Adrenal gland (tissue), 12 donors: Measurements from ENCODE around the gene FAM156B. TPM values are rescaled to one million over a fixed set of nuclear protein-coding genes. Genes with fewer than 3 reads are reported as not detected.
A peak's percentile ranks its signal among the peaks of the same experiment; 100 is the strongest.
"Not testable (repeated sequence)": the region's sequence is repeated elsewhere in the genome, so short reads cannot be mapped to it uniquely, and the experiment has no call there.

Source experiments
- DNase-seq, 7 donors: peaks; one replicate each; pipeline ENCODE4 v3.0.0-alpha.2; 2019 to 2020
- H3K27ac ChIP-seq, 5 donors: fragments of 200-600 bp; sonication (generic) in 4 of 5; 1 replicate in 3 of 5; 2 replicates in 2 of 5; pipeline versions ENCODE4 v1.5.1 to v1.8.0; 2016 to 2020; ENCODE audit warnings: mild to moderate bottlenecking in 1 of 5
- H3K27me3 ChIP-seq: fragments of 200-600 bp; 2 replicates; pipeline ENCODE4 v1.8.0; 2021
- H3K36me3 ChIP-seq, 2 donors: fragments of 200-600 bp; replicated peaks in 1 of 2; 1 replicate in 1 of 2; 2 replicates in 1 of 2; pipeline versions ENCODE4 v1.5.1 to v1.8.0; 2018 to 2022
- H3K4me1 ChIP-seq, 2 donors: fragments of 200-600 bp; replicated peaks in 1 of 2; 1 replicate in 1 of 2; 2 replicates in 1 of 2; pipeline versions ENCODE4 v1.5.1 to v1.8.0; 2018 to 2021
- H3K4me3 ChIP-seq, 4 donors: fragments of 200-600 bp; sonication (generic) in 3 of 4; one replicate each; pipeline ENCODE4 v1.5.1; 2016 to 2018
- H3K9me3 ChIP-seq, 3 donors: fragments of 200-600 bp; sonication (generic) in 1 of 3; replicated peaks in 1 of 3; 1 replicate in 2 of 3; 2 replicates in 1 of 3; pipeline versions ENCODE4 v1.5.1 to v1.8.0; 2016 to 2021
- CTCF ChIP-seq, 6 experiments: fragments of 450-650 bp in 4 of 6; fragments of 200-600 bp in 2 of 6; sonication (generic) in 1 of 6; IDR thresholded peaks; 1 replicate in 5 of 6; 2 replicates in 1 of 6; pipeline versions ENCODE4 v1.5.1 to v1.8.0; 2016 to 2021; ENCODE audit warnings: antibody characterized with exemption in 6 of 6, mild to moderate bottlenecking in 2 of 6, moderate library complexity in 1 of 6
- POLR2A ChIP-seq, 2 donors: fragments of 450-650 bp; IDR thresholded peaks; one replicate each; pipeline ENCODE4 v1.6.1; 2017; ENCODE audit warnings: antibody characterized with exemption in 2 of 2, mild to moderate bottlenecking in 2 of 2, moderate library complexity in 1 of 2
- WGBS, 4 donors: extraction: QIAGEN DNeasy Blood & Tissue Kit in 2 of 4; methylation state at CpG; one replicate each; pipeline versions ENCODE4 v1.1.5 to v1.1.7; 2013 to 2017; 5-methylcytosine and 5-hydroxymethylcytosine counted together
- intact Hi-C, 2 donors: fragments of 100-400 bp; cut with DNase I; formaldehyde crosslinking; loops; one replicate each; pipeline versions ENCODE4 v1.14.1 to v1.15.0; 2022 to 2023
- polyA plus RNA-seq, 3 donors: library from polyadenylated mRNA; stranded (reverse); fragments of 200-250 nt in 2 of 3; fragments of 350-450 nt in 1 of 3; fragmentation: Illumina TruSeq in 1 of 3; extraction: RNeasy Lipid Tissue Mini Kit (QIAGEN cat#74804) in 1 of 3; gene quantifications; one replicate each; pipeline ENCODE4 v1.2.3, GENCODE V29; 2013 to 2014
- total RNA-seq, 9 donors: library from RNA; depleted of rRNA in 4 of 9; stranded (reverse); fragments of >200 nt in 4 of 9; fragments of 120-200 nt in 1 of 9; fragmentation: NEBNext Ultra II Directional in 1 of 9; extraction: Animal tissue kit (Norgen Biotek cat#: 25700) in 1 of 9; gene quantifications; one replicate each; pipeline versions ENCODE4 v1.1.0 to v1.2.4, GENCODE V29; 2013 to 2023
- donor health status: healthy with polysubstance abuse.
- donor health status: Bipolar disorder and iron deficiency.
- donor health status: DM: yes; HTN: yes; CAD: no.
- donor health status: DM: no; HTN: no; CAD: no.
- donor health status: DM: no; HTN: no; CAD: no.
- donor health status: DM: yes; HTN: yes; CAD: no.

FAM156B gene
- total and polyA plus RNA-seq, 12 donors: 2.1 to 203 (median 27.9) TPM

- peak overlapping the region in 3 of 5 donors; percentile 28 to 57 (median 41) for H3K27ac ChIP-seq
Measured at GRCh38 chrX:52923781-52924241, 26.7 kb downstream of the FAM156B start.

DNA sequence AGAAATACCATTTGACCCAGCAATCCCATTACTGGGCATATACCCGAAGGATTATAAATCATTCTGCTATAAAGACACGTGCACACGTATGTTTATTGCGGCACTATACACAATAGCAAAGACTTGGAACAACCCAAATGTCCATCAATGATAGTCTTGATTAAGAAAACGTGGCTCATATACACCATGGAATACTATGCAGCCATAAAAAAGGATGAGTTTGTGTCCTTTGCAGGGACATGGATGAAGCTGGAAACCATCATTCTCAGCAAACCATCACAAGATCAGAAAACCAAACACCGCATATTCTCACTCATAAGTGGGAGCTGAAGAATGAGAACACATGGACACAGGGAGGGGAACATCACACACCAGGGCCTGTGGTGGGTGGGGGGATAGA lies 33.1 kb downstream of the FAM156B start:
- 79 to 96% (median 90%) methylated on average over 5 to 6 of the region's 6 CpGs for WGBS, 4 donors
- intact Hi-C loops, H3K36me3 ChIP-seq, H3K4me3 ChIP-seq, H3K4me1 ChIP-seq, H3K27ac ChIP-seq, H3K9me3 ChIP-seq, DNase-seq, H3K27me3 ChIP-seq: not testable (repeated sequence)

More at GRCh38 chrX:52923781-52924241, 26.7 kb downstream of the FAM156B start:
- peak in 6 of 7 donors; percentile 37 to 60 (median 42) for DNase-seq
- H3K4me1 ChIP-seq: peaks cover 0 to 7% of the 10 kb centered on the region in 2 donors
- no peak overlapping the region for H3K4me3 ChIP-seq
- intact Hi-C loops: no loop called here
- 12 to 54% (median 31%) methylated on average over 2 to 4 of the region's 4 CpGs for WGBS, 4 donors
- H3K9me3 ChIP-seq: no peaks in the 10 kb centered on the region
- TF ChIP-seq CTCF (IDR thresholded peaks at IDR 0.05) (no peak), POLR2A (IDR thresholded peaks at IDR 0.05) (no peak)
- H3K36me3 ChIP-seq: no peaks in the 10 kb centered on the region
- peaks cover 3% of the 10 kb centered on the region for H3K27me3 ChIP-seq

DNA sequence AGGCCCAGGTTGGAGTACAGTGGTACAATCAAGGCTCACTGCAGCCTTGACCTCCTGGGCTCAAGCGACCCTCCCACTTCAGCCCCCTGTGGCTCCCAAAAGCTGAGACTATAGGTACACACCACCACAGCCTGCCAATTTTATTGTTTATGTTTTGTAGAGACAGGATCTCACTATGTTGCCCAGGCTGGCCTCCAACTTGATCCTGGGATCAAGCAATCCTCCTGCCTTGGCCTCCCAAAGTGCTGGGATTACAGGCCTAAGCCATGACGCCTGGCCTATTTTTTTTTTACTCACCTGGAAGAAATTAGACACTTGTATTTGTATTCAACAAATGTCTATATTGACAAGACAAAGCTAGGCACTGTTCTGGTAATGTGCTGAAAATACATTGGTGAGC lies 36.1 kb downstream of the FAM156B start:
- Histone ChIP-seq H3K4me3 (no peak overlapping the region), H3K9me3 (no peaks in the 10 kb centered on the region), H3K27me3 (peaks cover under 1% of the 10 kb centered on the region), H3K4me1 (peaks cover 0 to 10% of the 10 kb centered on the region in 2 donors), H3K36me3 (no peaks in the 10 kb centered on the region), H3K27ac (no peak overlapping the region)
- 72 to 95% (median 89%) methylated on average over 2 of the region's 2 CpGs for WGBS, 4 donors
- TF ChIP-seq CTCF (IDR thresholded peaks at IDR 0.05): no peak
- TF ChIP-seq POLR2A (IDR thresholded peaks at IDR 0.05): no peak
- intact Hi-C loops: no loop called here
- DNase-seq: no peak

DNA sequence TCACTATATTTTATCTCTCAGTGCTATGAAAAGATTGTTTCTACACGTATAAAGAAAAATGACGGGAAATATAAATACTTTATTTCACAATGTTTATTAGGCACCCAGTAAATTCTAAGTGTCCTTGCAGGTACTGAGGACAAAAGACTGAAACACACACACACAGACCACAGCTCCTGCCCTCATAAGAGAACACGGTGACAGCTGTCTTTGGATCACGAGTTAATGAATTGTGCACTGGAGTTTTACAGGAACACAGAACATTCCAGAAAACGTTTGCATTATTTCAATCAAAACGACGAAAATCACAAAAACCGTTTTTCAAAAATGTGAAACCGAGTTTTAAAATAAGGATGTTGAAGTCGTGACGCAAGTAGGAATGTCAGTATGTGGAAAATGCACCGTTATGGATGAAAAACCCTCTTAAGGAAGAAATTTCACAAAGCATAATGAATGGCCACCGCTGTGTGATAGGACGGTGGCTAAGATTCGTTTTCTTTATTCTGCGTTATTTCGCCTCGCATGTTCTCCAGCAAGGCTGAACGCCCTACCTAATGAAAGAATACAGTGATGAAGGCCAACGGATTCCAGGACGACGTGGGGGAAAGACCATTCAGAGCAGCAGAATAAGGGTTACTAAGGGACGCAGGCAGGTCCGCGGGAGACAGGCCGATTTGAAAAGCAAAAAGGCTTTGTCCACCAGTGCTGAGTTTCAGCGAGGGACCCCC lies 37.0 kb downstream of the FAM156B start:
- WGBS, 4 donors: 1 to 5% (median 3%) methylated on average over 22 to 27 of the region's 27 CpGs
- no peak for DNase-seq
- no peaks in the 10 kb centered on the region for H3K9me3 ChIP-seq
- peaks cover 0 to 10% of the 10 kb centered on the region in 2 donors for H3K4me1 ChIP-seq
- no peaks in the 10 kb centered on the region for H3K36me3 ChIP-seq
- intact Hi-C loops: no loop called here
- no peaks in the 10 kb centered on the region for H3K27me3 ChIP-seq
- no peak for TF ChIP-seq CTCF (IDR thresholded peaks at IDR 0.05)
- no peak for TF ChIP-seq POLR2A (IDR thresholded peaks at IDR 0.05)
- H3K27ac ChIP-seq: peak overlapping the region; percentile 81 to 98 (median 96)
- peak overlapping the region; percentile 8 to 85 (median 56) for H3K4me3 ChIP-seq
